Activated naive CD4-positive, alpha-beta T cell treated with anti-CD3 and anti-CD28 coated beads, Interleukin-2, amount 10 ng/mL, durations not matched to agents 7 days and 5 days (primary cell): ENCODE data around the gene LHX4.
A peak's percentile ranks its signal among the peaks of the same experiment; 100 is the strongest.

Experiments
- CTCF ChIA-PET: fragments of 350-600 bp; sonication (Branson Sonifier 250); formaldehyde crosslinking; loops from one replicate; lab custom pipeline; 2021; ENCODE audit warnings: antibody characterized with exemption; lab: Charles Lee
- DNase-seq: peaks from one replicate; pipeline ENCODE4 v3.0.0-alpha.2; 2020
- H3K27ac Mint-ChIP-seq: one replicate; pipeline ENCODE4 v1.8.0; 2021; ENCODE audit warnings: mild to moderate bottlenecking, moderate library complexity, mixed read lengths
- H3K27me3 Mint-ChIP-seq: one replicate; pipeline ENCODE4 v1.8.0; 2021; ENCODE audit warnings: mild to moderate bottlenecking, mixed read lengths
- H3K36me3 Mint-ChIP-seq: one replicate; pipeline ENCODE4 v1.8.0; 2021; ENCODE audit warnings: mixed read lengths
- H3K4me1 Mint-ChIP-seq: one replicate; pipeline ENCODE4 v1.8.0; 2021; ENCODE audit warnings: mixed read lengths
- H3K4me3 Mint-ChIP-seq: one replicate; pipeline ENCODE4 v1.8.0; 2021; ENCODE audit warnings: mild to moderate bottlenecking, moderate library complexity, mixed read lengths
- H3K9me3 Mint-ChIP-seq: one replicate; pipeline ENCODE4 v1.8.0; 2021; ENCODE audit warnings: mixed read lengths

Gene LHX4

DNA sequence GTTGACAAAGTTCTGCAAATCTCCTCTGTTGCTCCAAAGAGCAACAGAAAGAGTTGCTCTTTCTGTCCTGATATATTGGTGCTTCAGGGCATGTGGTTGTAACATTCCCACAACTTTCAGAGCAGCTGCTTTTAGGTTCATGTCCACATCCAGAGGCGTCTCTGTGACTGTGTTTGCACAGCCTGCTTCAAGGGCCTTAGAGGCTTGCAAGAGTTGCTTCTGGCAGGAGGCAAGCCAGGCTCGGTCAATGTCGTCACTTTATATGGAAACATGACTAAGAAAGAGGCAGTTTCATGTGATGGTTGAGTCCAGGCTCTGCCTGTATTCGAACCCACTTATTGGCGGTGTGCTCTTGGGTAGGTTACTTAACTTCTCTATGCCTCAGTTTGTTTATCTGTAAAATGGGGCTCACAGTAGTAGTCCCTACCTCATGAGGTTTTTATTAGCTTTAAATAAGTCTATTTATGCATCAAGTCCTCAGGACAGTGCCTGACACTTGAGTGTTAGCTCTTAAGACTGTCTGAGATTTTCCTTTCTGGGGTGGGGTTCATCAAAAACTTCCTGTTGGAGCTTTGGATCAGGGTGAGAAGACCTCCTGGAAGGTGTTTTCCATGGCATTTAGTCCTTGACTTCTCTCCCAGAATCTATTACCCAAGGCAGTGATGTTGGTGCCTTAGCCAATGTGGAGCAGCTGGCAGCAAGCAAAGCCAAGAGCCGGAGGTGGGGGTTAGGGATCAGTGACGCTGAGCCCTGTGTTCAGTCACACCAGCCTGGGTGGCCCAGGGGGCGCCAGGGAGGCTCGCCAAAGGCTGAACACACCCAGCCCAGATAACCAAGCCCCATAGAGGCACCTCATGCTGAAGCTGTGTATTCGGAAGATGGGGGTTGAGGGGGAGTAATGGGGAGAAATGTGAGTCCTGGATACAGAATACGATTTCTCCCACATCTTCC, 18.9 kb downstream of the LHX4 start:
- CTCF ChIA-PET, result interaction anchor here (1.0 to 1.7 kb wide), 2 partner anchors 10 to 234 kb away, joined by 3 to 6 read pairs; no protein-coding TSS in a partner anchor
- Mint-ChIP-seq H3K4me1 (peaks cover 5% of the 10 kb centered on the region), H3K27me3 (peaks cover 54% of the 10 kb centered on the region)

DNA sequence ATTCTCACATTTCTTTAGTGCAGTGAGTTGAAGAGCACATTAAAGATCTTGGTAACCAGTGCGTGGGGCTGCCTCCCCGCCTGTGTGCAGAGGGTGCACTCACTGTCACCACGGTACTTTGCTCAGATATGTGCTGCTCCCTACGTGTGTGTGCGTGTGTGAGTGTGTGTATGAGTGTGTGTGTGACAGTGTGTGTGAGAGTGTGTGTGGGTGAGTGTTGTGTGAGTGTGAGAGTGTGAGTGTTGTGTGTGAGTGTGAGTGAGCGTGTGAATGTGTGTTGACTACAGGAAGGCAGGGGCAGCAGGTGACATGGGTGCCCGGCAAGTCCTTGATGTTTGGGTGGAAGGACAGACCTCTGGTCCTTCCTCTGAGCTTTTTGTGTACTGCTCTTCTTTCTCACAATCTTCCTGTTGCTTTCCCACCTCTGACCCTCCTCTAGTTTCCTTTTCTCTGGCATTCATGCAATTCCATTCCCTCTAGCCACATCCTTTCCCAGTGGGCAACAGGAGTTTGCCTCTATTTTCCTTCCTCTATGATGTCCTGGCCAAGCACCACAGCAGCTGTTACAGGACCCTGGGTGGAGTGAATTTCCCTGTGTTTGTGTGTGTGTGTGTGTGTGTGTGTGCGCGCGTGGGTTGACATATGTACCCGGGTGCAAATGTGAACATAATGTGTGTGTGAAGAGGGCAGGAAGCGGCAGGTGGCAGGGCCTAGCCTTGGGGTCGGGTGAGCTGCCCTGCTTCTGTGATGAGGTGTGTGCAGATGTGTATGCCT, 19.8 kb downstream of the LHX4 start:
- Mint-ChIP-seq H3K36me3 (no peaks in the 10 kb centered on the region), H3K27ac (no peak overlapping the region), H3K4me1 (peaks cover 5% of the 10 kb centered on the region), H3K27me3 (peaks cover 47% of the 10 kb centered on the region), H3K4me3 (no peak overlapping the region), H3K9me3 (no peaks in the 10 kb centered on the region)
- CTCF ChIA-PET, result interaction anchor here (1.0 to 1.7 kb wide), 2 partner anchors 9 to 233 kb away, joined by 3 to 6 read pairs; no protein-coding TSS in a partner anchor
- DNase-seq, result no peak

More for the DNA sequence above, 18.9 kb downstream of the LHX4 start:
- Mint-ChIP-seq H3K36me3 (no peaks in the 10 kb centered on the region), H3K27ac (no peak overlapping the region), H3K9me3 (no peaks in the 10 kb centered on the region), H3K4me3 (no peak overlapping the region)
- DNase-seq, result no peak

DNA sequence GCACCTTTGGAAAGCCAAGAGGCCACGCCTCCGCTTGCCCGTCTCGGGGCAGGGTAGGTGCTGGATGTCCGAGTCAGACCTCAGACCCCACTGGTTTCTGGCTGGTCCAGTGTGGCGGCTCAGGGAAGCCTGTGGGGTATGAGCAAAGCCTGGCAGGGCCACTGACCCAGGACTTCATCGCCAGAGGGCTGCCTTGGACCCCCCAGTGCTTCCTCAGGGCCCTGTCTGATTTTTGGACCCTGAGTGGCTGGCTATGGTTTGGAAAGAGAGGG, 20.4 kb downstream of the LHX4 start:
- no peak for DNase-seq
- CTCF ChIA-PET, result no interaction called here
- Mint-ChIP-seq H3K27me3 (peaks cover 42% of the 10 kb centered on the region), H3K27ac (no peak overlapping the region), H3K9me3 (no peaks in the 10 kb centered on the region), H3K4me1 (peaks cover 5% of the 10 kb centered on the region), H3K4me3 (no peak overlapping the region), H3K36me3 (no peaks in the 10 kb centered on the region)

DNA sequence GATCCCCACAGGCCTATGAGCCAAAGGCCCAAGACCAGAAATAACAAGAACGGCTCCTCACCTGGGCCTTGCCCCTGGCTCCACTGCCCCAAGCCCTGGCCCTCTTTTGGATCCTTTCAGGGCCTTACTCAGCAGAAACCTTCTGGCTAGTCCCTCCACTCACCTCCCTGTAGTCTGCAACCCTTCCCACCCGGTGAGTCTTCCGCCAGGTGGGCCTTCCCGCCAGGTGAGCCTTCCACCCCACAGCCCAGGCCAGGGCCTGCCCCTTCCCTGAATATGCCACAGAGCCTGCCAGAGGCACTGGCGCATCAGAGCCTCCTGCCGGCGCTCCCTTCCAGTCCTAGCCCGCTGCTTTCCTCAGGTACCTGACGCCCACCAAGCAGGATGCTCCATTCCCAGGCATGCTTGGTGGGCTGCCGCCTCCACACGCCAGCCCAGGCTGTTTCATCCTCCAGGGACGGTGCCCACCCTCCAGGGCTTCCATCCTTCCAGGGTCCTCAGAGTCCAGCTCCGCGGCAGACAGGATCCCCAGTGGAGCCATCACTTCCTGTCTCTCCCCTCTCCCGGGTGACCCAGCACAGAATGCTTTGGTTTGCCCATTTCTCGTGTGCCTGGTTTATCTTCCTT, 20.9 kb downstream of the LHX4 start:
- no peaks in the 10 kb centered on the region for H3K36me3 Mint-ChIP-seq
- H3K27ac Mint-ChIP-seq, result no peak overlapping the region
- no peak overlapping the region for H3K4me3 Mint-ChIP-seq
- H3K4me1 Mint-ChIP-seq, result peaks cover 5% of the 10 kb centered on the region
- no peaks in the 10 kb centered on the region for H3K9me3 Mint-ChIP-seq
- CTCF ChIA-PET, result interaction anchor here (1.0 to 4.0 kb wide), 3 partner anchors 163 to 339 kb away, joined by 3 to 31 read pairs (median 18); no protein-coding TSS in a partner anchor
- peaks cover 47% of the 10 kb centered on the region for H3K27me3 Mint-ChIP-seq
- DNase-seq, result no peak

- CTCF ChIA-PET, result interaction anchor here (1.0 to 4.0 kb wide), 9 partner anchors 41 to 338 kb away, joined by 3 to 31 read pairs (median 5); no protein-coding TSS in a partner anchor
- H3K27me3 Mint-ChIP-seq, result peaks cover 53% of the 10 kb centered on the region
- H3K27ac Mint-ChIP-seq, result no peak overlapping the region
- H3K4me1 Mint-ChIP-seq, result peaks cover 5% of the 10 kb centered on the region
- DNase-seq, result peak; percentile 11
- H3K36me3 Mint-ChIP-seq, result no peaks in the 10 kb centered on the region
- no peaks in the 10 kb centered on the region for H3K9me3 Mint-ChIP-seq
- no peak overlapping the region for H3K4me3 Mint-ChIP-seq
Observed at GRCh38 chr1:180251526-180252305, 21.7 kb downstream of the LHX4 start.

- no peak overlapping the region for H3K4me3 Mint-ChIP-seq
- CTCF ChIA-PET, result interaction anchor here (0.7 to 4.0 kb wide), 22 partner anchors 9 to 253 kb away, joined by 3 to 31 read pairs (median 5); no protein-coding TSS in a partner anchor
- H3K4me1 Mint-ChIP-seq, result peaks cover 5% of the 10 kb centered on the region
- H3K36me3 Mint-ChIP-seq, result no peaks in the 10 kb centered on the region
- H3K9me3 Mint-ChIP-seq, result no peaks in the 10 kb centered on the region
- peaks cover 55% of the 10 kb centered on the region for H3K27me3 Mint-ChIP-seq
- DNase-seq, result peak; percentile 84
- H3K27ac Mint-ChIP-seq, result no peak overlapping the region
Observed at GRCh38 chr1:180252638-180253536, 22.8 kb downstream of the LHX4 start.

DNA sequence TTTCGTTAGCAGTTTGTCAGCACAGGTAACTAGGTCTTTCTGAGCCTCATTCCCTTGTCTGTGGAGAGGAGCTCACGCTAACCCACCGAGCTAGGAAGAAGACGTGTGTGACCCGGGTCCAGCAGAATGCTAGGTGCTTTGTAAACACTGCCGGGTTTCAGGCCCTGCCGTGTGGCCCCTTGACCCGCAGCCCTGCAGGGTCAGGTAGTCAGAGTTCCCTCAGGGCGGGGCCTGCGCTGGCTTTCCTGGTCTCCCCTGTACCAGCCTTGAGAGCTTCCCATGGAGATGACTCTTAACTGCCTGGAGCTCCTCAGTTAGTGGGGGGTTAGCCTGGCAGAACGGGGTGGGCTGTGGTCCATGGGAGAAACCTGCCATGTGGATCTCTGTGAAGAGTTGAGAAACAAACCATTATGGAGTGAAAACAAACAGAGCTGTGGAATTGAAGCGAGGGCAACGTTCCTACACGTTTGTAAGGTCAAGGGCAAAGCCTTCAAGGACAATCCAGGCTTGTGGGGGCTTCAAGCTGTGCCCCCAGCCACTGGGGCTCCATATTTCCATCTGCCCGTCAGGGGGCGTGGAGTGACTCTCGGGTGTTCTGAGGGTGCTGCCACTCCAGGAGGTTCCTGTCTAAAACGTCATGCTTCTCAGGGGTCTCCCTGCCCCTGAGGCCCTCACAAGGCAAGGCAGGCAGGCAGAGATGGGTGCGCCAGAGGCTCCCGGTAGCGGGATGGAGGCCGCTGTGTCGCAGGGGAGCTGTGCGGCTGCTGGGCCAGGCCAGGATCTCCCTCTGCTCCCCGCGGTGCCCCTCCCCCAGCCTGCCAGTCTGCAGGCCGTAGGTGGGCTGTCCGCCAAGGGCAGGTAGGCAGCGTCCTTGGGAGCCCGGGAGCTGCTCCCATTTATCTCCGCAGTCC, 23.8 kb downstream of the LHX4 start:
- no peak for DNase-seq
- CTCF ChIA-PET, result interaction anchor here (0.7 to 4.0 kb wide), 21 partner anchors 8 to 247 kb away, joined by 3 to 31 read pairs (median 5); no protein-coding TSS in a partner anchor
- peaks cover 5% of the 10 kb centered on the region for H3K4me1 Mint-ChIP-seq
- H3K4me3 Mint-ChIP-seq, result no peak overlapping the region
- peaks cover 51% of the 10 kb centered on the region for H3K27me3 Mint-ChIP-seq
- H3K9me3 Mint-ChIP-seq, result no peaks in the 10 kb centered on the region
- no peaks in the 10 kb centered on the region for H3K36me3 Mint-ChIP-seq
- no peak overlapping the region for H3K27ac Mint-ChIP-seq

DNA sequence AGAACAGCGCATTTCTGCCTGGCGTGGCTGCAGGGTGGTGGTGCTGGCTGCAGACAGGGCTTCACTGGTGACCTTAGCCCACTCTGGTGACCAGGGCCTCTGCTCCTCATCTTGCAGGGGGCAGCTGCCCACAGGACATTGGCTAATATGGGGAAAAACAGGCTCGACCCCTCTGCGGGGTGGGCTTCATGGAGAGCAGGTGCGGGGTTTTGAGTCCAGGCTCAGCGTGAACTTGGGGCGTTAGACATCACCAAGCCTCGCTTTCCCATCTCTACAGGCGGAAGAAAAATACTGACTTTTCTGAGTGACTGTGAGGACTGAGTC, 24.4 kb downstream of the LHX4 start:
- peaks cover 49% of the 10 kb centered on the region for H3K27me3 Mint-ChIP-seq
- no peaks in the 10 kb centered on the region for H3K9me3 Mint-ChIP-seq
- H3K27ac Mint-ChIP-seq, result no peak overlapping the region
- CTCF ChIA-PET, result interaction anchor here (0.6 to 4.0 kb wide), 6 partner anchors 11 to 190 kb away, joined by 3 to 31 read pairs (median 7); no protein-coding TSS in a partner anchor
- no peak overlapping the region for H3K4me3 Mint-ChIP-seq
- peaks cover 5% of the 10 kb centered on the region for H3K4me1 Mint-ChIP-seq
- H3K36me3 Mint-ChIP-seq, result no peaks in the 10 kb centered on the region
- DNase-seq, result no peak

DNA sequence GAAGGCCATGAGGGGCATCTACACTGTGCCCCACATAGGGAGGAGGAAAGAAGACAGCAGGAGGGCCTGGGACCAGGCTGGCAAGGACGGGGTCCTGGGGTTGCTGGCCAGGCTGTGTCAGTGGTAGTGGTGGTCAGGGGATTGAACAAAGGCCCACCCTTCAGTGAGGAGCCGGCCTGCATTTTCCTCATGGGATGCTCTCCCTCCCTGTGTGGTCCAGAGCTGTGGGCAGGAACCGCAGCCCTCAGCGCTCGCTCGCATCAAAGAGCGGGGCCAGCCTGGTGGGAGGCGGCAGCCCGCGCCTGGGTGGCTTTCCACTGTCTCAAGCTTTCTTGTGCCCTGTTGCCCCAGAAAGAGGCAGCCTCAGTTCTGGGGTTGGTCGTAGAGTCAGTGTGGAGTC, 24.8 kb downstream of the LHX4 start:
- no peak overlapping the region for H3K4me3 Mint-ChIP-seq
- H3K27ac Mint-ChIP-seq, result no peak overlapping the region
- DNase-seq, result no peak
- CTCF ChIA-PET, result interaction anchor here (0.6 to 4.0 kb wide), 2 partner anchors 162 to 191 kb away, joined by 3 to 31 read pairs; no protein-coding TSS in a partner anchor
- peaks cover 3% of the 10 kb centered on the region for H3K4me1 Mint-ChIP-seq
- H3K9me3 Mint-ChIP-seq, result no peaks in the 10 kb centered on the region
- peaks cover 47% of the 10 kb centered on the region for H3K27me3 Mint-ChIP-seq
- H3K36me3 Mint-ChIP-seq, result no peaks in the 10 kb centered on the region

- H3K9me3 Mint-ChIP-seq, result no peaks in the 10 kb centered on the region
- no peak overlapping the region for H3K27ac Mint-ChIP-seq
- H3K27me3 Mint-ChIP-seq, result peaks cover 47% of the 10 kb centered on the region
- H3K4me3 Mint-ChIP-seq, result no peak overlapping the region
- H3K4me1 Mint-ChIP-seq, result no peaks in the 10 kb centered on the region
- no peaks in the 10 kb centered on the region for H3K36me3 Mint-ChIP-seq
- no peak for DNase-seq
- CTCF ChIA-PET, result interaction anchor here (1.4 kb wide), 1 partner anchor 222 kb away, joined by 4 read pairs; no protein-coding TSS in a partner anchor
Observed at GRCh38 chr1:180255536-180256340, 25.7 kb downstream of the LHX4 start.

DNA sequence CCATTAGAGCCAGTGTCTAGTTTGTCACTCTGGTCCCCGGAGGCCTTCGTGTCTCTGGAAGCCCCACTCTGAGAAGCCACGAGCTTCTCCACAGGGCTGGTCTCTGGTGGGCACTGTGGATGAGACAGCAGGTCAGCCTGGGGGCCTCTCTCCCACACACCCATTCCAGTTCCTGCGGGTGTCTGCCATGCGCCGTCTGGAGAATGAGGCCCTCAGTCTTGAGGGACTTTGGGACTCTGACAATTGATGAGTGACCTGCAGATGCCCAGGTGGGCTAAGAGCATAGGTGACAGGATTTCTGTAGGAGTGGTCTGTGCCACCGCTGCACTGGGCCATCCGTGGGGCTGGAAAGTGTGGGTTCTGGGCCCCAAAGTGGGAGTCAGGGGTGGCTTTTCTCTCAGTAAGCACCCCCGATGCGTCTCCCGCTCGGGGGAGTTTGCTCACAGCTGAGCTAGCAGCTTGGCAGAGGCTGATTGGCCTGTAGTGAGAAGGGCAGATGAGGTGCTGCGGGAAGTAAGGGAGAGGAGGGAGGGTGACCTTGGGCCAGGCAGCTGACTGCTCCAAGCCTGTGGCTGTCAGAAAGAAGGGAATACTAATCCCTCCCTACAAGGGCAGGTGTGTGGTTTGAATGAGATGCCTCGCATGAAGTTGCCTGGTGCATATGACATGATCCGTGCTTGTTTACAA, 26.4 kb downstream of the LHX4 start:
- CTCF ChIA-PET, result interaction anchor here (1.3 to 1.4 kb wide), 2 partner anchors 222 to 226 kb away, joined by 3 to 4 read pairs; no protein-coding TSS in a partner anchor
- no peak for DNase-seq
- no peaks in the 10 kb centered on the region for H3K4me1 Mint-ChIP-seq
- no peaks in the 10 kb centered on the region for H3K9me3 Mint-ChIP-seq
- H3K4me3 Mint-ChIP-seq, result no peak overlapping the region
- H3K36me3 Mint-ChIP-seq, result no peaks in the 10 kb centered on the region
- no peak overlapping the region for H3K27ac Mint-ChIP-seq
- peaks cover 40% of the 10 kb centered on the region for H3K27me3 Mint-ChIP-seq
